SK-N-SH (cell line): Measurements from ENCODE around the gene PCYT2. TPM values are rescaled to one million over a fixed set of nuclear protein-coding genes. Genes with fewer than 3 reads are reported as not detected.

Experiments
- CTCF ChIA-PET: fragments of 300-600, 350-600 bp; formaldehyde crosslinking; extraction: SDS; loops from one replicate; lab custom pipeline; 2021; lab: Yijun Ruan, JAX
- POLR2A ChIA-PET: fragments of 350-600 bp; sonication (Branson Sonifier 250); formaldehyde crosslinking; extraction: SDS; loops from one replicate; lab custom pipeline; 2020; ENCODE audit warnings: antibody characterized with exemption, inconsistent platforms; lab: Yijun Ruan, JAX
- DNase-seq: peaks from one replicate; pipeline ENCODE4 v3.0.0; 2012
- H2AFZ ChIP-seq: fragments of 200-600 bp; sonication (generic); 2 replicates; pipeline ENCODE4 v1.8.1; 2016; ENCODE audit warnings: antibody characterized with exemption, mild to moderate bottlenecking, low read depth
- H3F3A ChIP-seq: fragments of 200-600 bp; sonication (generic); replicated peaks from 2 replicates; pipeline ENCODE3; 2016; ENCODE audit warnings: antibody characterized with exemption, mild to moderate bottlenecking; ENCODE audit not compliant: insufficient read depth
- H3K27ac ChIP-seq, 2 experiments: fragments of 200-500 bp in 1 of 2; fragments of 200-600 bp in 1 of 2; sonication (Bioruptor generic) in 1 of 2; sonication (generic), shearing (Covaris generic) in 1 of 2; 2 replicates each; pipeline versions ENCODE4 v1.5.1 to v1.6.1; 2014 to 2016; ENCODE audit warnings: low read depth in 2 of 2, inconsistent platforms in 1 of 2, low read length in 1 of 2, mild to moderate bottlenecking in 1 of 2, mixed read lengths in 1 of 2
- H3K27me3 ChIP-seq: fragments of 200-600 bp; sonication (generic), shearing (Covaris generic); 2 replicates; pipeline ENCODE4 v1.6.1; 2016; ENCODE audit warnings: mixed run types; ENCODE audit not compliant: insufficient read depth
- H3K36me3 ChIP-seq, 2 experiments: fragments of 200-500 bp in 1 of 2; fragments of 200-600 bp in 1 of 2; sonication (Bioruptor generic) in 1 of 2; sonication (generic) in 1 of 2; replicated peaks in 1 of 2; 2 replicates each; pipeline versions ENCODE3 to v1.5.1; 2014 to 2016; ENCODE audit warnings: low read length in 1 of 2, mild to moderate bottlenecking in 1 of 2; ENCODE audit not compliant: insufficient read depth in 2 of 2, control insufficient read depth in 1 of 2
- H3K4me1 ChIP-seq, 2 experiments: fragments of 200-500 bp in 1 of 2; fragments of 200-600 bp in 1 of 2; sonication (Bioruptor generic) in 1 of 2; sonication (generic), shearing (Covaris generic) in 1 of 2; 2 replicates each; pipeline versions ENCODE4 v1.5.1 to v1.6.1; 2014 to 2016; ENCODE audit warnings: low read depth in 1 of 2, low read length in 1 of 2, mixed run types in 1 of 2; ENCODE audit not compliant: insufficient read depth in 2 of 2, control insufficient read depth in 1 of 2
- H3K4me2 ChIP-seq: fragments of 200-600 bp; sonication (generic), shearing (Covaris generic); 2 replicates; pipeline ENCODE4 v1.6.1; 2017; ENCODE audit warnings: mixed run types
- H3K4me3 ChIP-seq, 2 experiments: fragments of 200-500 bp in 1 of 2; fragments of 200-600 bp in 1 of 2; sonication (Bioruptor generic) in 1 of 2; sonication (generic), shearing (Covaris generic) in 1 of 2; 2 replicates each; pipeline versions ENCODE4 v1.5.1 to v1.8.1; 2014 to 2016; ENCODE audit warnings: low read depth in 2 of 2, inconsistent platforms in 1 of 2, low read length in 1 of 2, mild to moderate bottlenecking in 1 of 2, mixed read lengths in 1 of 2, moderate library complexity in 1 of 2
- H3K79me2 ChIP-seq: fragments of 200-600 bp; sonication (generic); 2 replicates; pipeline ENCODE4 v1.8.1; 2017; ENCODE audit warnings: mild to moderate bottlenecking; ENCODE audit not compliant: insufficient read depth
- H3K9ac ChIP-seq: fragments of 200-600 bp; sonication (generic); 2 replicates; pipeline ENCODE4 v1.6.1; 2017; ENCODE audit warnings: mixed run types
- H3K9me2 ChIP-seq: fragments of 200-600 bp; sonication (generic); 2 replicates; pipeline ENCODE4 v1.6.1; 2017; ENCODE audit warnings: mixed run types
- H3K9me3 ChIP-seq: fragments of 200-600 bp; sonication (generic); 2 replicates; pipeline ENCODE4 v1.6.1; 2017; ENCODE audit warnings: mixed run types, mild to moderate bottlenecking, moderate library complexity
- H4K20me1 ChIP-seq: fragments of 200-600 bp; sonication (generic); 2 replicates; pipeline ENCODE4 v1.6.1; 2017; ENCODE audit warnings: mild to moderate bottlenecking, mixed run types; ENCODE audit not compliant: insufficient read depth
- ELF1 ChIP-seq: IDR thresholded peaks from 2 replicates; pipeline ENCODE4 v1.4.0; 2012
- EP300 ChIP-seq, 2 experiments: IDR thresholded peaks; 2 replicates each; pipeline versions ENCODE4 v1.4.0 to v1.6.1; 2012; ENCODE audit warnings: borderline replicate concordance in 1 of 2, low read depth in 1 of 2, low read length in 1 of 2
- EZH2phosphoT487 ChIP-seq: fragments of 200-600 bp; sonication (generic); IDR thresholded peaks from 2 replicates; pipeline ENCODE4 v1.6.1; 2017; ENCODE audit warnings: low read depth, mixed run types, mild to moderate bottlenecking, antibody characterized with exemption, moderate library complexity, borderline replicate concordance
- FOSL2 ChIP-seq: IDR thresholded peaks from 2 replicates; pipeline ENCODE4 v1.4.0; 2012; ENCODE audit warnings: low read depth, mild to moderate bottlenecking, moderate library complexity, borderline replicate concordance
- FOXJ3 ChIP-seq: sonication (generic); formaldehyde crosslinking; IDR thresholded peaks from 2 replicates; pipeline ENCODE4 v1.5.1; 2020; ENCODE audit warnings: mild to moderate bottlenecking, missing genetic modification reagents
- FOXM1 ChIP-seq: IDR thresholded peaks from 2 replicates; pipeline ENCODE4 v1.4.0; 2012; ENCODE audit warnings: low read depth, mild to moderate bottlenecking
- GATA2 ChIP-seq: sonication (generic); formaldehyde crosslinking; IDR thresholded peaks from 2 replicates; pipeline ENCODE4 v1.5.0; 2020; ENCODE audit warnings: mild to moderate bottlenecking, missing genetic modification reagents
- MXI1 ChIP-seq: IDR thresholded peaks from 2 replicates; pipeline ENCODE4 v1.6.1; 2012; ENCODE audit warnings: mild to moderate bottlenecking, low read depth, low read length, improper control_type of control experiment
- NFIC ChIP-seq: IDR thresholded peaks from 2 replicates; pipeline ENCODE4 v1.4.0; 2012; ENCODE audit warnings: borderline replicate concordance
- PBX3 ChIP-seq: IDR thresholded peaks from 2 replicates; pipeline ENCODE4; 2012
- POLR2AphosphoS5 ChIP-seq: IDR thresholded peaks from 2 replicates; pipeline ENCODE4 v1.6.1; 2012; ENCODE audit warnings: low read depth, low read length
- SMC3 ChIP-seq: IDR thresholded peaks from 2 replicates; pipeline ENCODE4 v1.6.1; 2012; ENCODE audit warnings: low read depth, low read length, improper control_type of control experiment
- TCF12 ChIP-seq: IDR thresholded peaks from 2 replicates; pipeline ENCODE4 v1.4.0; 2012
- TEAD4 ChIP-seq: IDR thresholded peaks from 2 replicates; pipeline ENCODE4 v1.4.0; 2012; ENCODE audit warnings: mild to moderate bottlenecking, borderline replicate concordance; ENCODE audit not compliant: insufficient read depth
- USF1 ChIP-seq: IDR thresholded peaks from 2 replicates; pipeline ENCODE4 v1.4.0; 2012; ENCODE audit warnings: low read depth, borderline replicate concordance
- WGBS: methylation state at CpG from one replicate; pipeline ENCODE4 v1.1.6; 2017; ENCODE audit warnings: low lambda C conversion rate; 5-methylcytosine and 5-hydroxymethylcytosine counted together
- polyA plus RNA-seq, 3 experiments: library from polyadenylated mRNA; depleted of rRNA; stranded (reverse); fragments of >200 nt; gene quantifications; 2 replicates each; pipeline ENCODE4 v1.2.3, GENCODE V29; 2012
- TF ChIP-seq, protein P1 (sequence below): IDR thresholded peaks from 2 replicates; pipeline ENCODE4 v1.6.1; 2012; ENCODE audit warnings: mild to moderate bottlenecking, low read depth, low read length, moderate library complexity

PCYT2 gene
- polyA plus RNA-seq, 1 of the 3 experiments (the other 2 are of a cell fraction), result 46.2 TPM

DNA sequence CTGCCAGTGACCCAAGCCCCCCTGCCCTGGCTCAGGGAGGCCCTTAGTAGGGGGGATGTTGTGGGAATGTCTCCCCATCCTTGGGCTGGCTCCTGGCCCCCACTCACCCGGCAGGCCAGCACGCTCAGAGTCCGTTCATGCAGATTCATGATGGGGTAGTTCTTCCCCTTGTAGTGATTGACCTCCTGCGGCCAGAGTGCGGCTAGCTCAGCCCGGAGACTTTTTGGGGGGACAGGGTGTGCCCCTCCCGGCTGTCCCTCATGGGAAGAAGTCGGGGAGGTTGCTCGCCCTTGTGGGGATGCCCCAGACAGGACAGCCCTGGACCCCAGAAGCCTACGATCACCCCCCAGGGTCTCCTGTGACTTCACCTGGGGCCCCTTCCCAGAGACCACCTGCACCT is 5.2 kb downstream of the PCYT2 start:
- DNase-seq, result no peak
- H3K36me3 ChIP-seq, result peaks cover 6 to 49% of the 10 kb centered on the region in 2 experiments
- H4K20me1 ChIP-seq, result 0 out of 2 replicates have a peak, but pooled peaks cover 4% of the 10 kb centered on the region
- CTCF ChIA-PET, result interaction anchor here (1.3 to 1.5 kb wide), 3 partner anchors 21 to 115 kb away, joined by 4 to 7 read pairs (median 5); no protein-coding TSS in a partner anchor
- no peak overlapping the region for H3K9ac ChIP-seq
- no peak overlapping the region for H3K4me3 ChIP-seq
- TF ChIP-seq FOSL2 (no peak), PBX3 (no peak), EP300 (IDR thresholded peaks at IDR 0.05; ENCODE audit: borderline replicate concordance in 1 of 2, low read depth in 1 of 2, low read length in 1 of 2) (no peak), POLR2AphosphoS5 (no peak), FOXM1 (no peak), GATA2 (no peak), EZH2phosphoT487 (no peak), NFIC (no peak), TEAD4 (no peak), USF1 (no peak), FOXJ3 (CRISPR knock-in tag) (no peak), MXI1 (no peak), TCF12 (no peak), ELF1 (no peak), SMC3 (no peak)
- TF ChIP-seq, protein P1, sequence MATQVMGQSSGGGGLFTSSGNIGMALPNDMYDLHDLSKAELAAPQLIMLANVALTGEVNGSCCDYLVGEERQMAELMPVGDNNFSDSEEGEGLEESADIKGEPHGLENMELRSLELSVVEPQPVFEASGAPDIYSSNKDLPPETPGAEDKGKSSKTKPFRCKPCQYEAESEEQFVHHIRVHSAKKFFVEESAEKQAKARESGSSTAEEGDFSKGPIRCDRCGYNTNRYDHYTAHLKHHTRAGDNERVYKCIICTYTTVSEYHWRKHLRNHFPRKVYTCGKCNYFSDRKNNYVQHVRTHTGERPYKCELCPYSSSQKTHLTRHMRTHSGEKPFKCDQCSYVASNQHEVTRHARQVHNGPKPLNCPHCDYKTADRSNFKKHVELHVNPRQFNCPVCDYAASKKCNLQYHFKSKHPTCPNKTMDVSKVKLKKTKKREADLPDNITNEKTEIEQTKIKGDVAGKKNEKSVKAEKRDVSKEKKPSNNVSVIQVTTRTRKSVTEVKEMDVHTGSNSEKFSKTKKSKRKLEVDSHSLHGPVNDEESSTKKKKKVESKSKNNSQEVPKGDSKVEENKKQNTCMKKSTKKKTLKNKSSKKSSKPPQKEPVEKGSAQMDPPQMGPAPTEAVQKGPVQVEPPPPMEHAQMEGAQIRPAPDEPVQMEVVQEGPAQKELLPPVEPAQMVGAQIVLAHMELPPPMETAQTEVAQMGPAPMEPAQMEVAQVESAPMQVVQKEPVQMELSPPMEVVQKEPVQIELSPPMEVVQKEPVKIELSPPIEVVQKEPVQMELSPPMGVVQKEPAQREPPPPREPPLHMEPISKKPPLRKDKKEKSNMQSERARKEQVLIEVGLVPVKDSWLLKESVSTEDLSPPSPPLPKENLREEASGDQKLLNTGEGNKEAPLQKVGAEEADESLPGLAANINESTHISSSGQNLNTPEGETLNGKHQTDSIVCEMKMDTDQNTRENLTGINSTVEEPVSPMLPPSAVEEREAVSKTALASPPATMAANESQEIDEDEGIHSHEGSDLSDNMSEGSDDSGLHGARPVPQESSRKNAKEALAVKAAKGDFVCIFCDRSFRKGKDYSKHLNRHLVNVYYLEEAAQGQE, result no peak
- peaks cover 7% of the 10 kb centered on the region; the same call in 1 of the 2 replicates for H3K79me2 ChIP-seq
- no peaks in the 10 kb centered on the region for H3K9me3 ChIP-seq
- no peaks in the 10 kb centered on the region for H3K27me3 ChIP-seq
- H3K9me2 ChIP-seq, result no peaks in the 10 kb centered on the region
- H3K4me1 ChIP-seq, result peaks cover 8 to 19% of the 10 kb centered on the region in 2 experiments; a peak in 2 of 4 replicates
- H2AFZ ChIP-seq, result no peak overlapping the region
- WGBS, result 84% methylated on average over 10 of the region's 10 CpGs
- peaks cover 5% of the 10 kb centered on the region for H3F3A ChIP-seq
- no peak overlapping the region for H3K27ac ChIP-seq
- POLR2A ChIA-PET, result interaction anchor here (0.6 kb wide), 1 partner anchor 23 kb away, joined by 3 read pairs; no protein-coding TSS in a partner anchor
- no peak overlapping the region for H3K4me2 ChIP-seq
